GM23338 (cell line): Measurements from ENCODE around the gene ACADVL. TPM values are rescaled to one million over a fixed set of nuclear protein-coding genes. Genes with fewer than 3 reads are reported as not detected.

Source experiments
- ATAC-seq: fragments of 200-7000 bp; cut with Tn5 transposase; 3 replicates; pipeline ENCODE4 v1.9.1; 2020
- DNase-seq: peaks from one replicate; pipeline ENCODE4 v3.0.0-alpha.2; 2015; ENCODE audit warnings: low spot score
- H2AFZ ChIP-seq: fragments of 200-600 bp; sonication (generic); 2 replicates; pipeline ENCODE4 v1.8.0; 2016; ENCODE audit warnings: antibody characterized with exemption, mild to moderate bottlenecking, moderate library complexity
- H3F3A ChIP-seq: fragments of 200-600 bp; sonication (generic); replicated peaks from 2 replicates; pipeline ENCODE4 v1.8.0; 2017; ENCODE audit warnings: antibody characterized with exemption, mixed run types, low read depth
- H3K27ac ChIP-seq: fragments of 200-600 bp; sonication (generic); 2 replicates; pipeline ENCODE4 v1.6.1; 2016; ENCODE audit warnings: low read depth
- H3K27me3 ChIP-seq: fragments of 200-600 bp; sonication (generic); 2 replicates; pipeline ENCODE4 v1.8.0; 2016; ENCODE audit warnings: mild to moderate bottlenecking, mixed run types, moderate library complexity; ENCODE audit not compliant: insufficient read depth
- H3K36me3 ChIP-seq: fragments of 200-600 bp; sonication (generic); 2 replicates; pipeline ENCODE4 v1.8.0; 2016; ENCODE audit warnings: mild to moderate bottlenecking; ENCODE audit not compliant: insufficient read depth
- H3K4me1 ChIP-seq: fragments of 200-600 bp; sonication (generic); 2 replicates; pipeline ENCODE4 v1.8.0; 2016; ENCODE audit warnings: mild to moderate bottlenecking, moderate library complexity; ENCODE audit not compliant: insufficient read depth
- H3K4me2 ChIP-seq: fragments of 200-600 bp; sonication (generic); 2 replicates; pipeline ENCODE4 v1.7.1; 2017; ENCODE audit warnings: mixed run types
- H3K4me3 ChIP-seq: fragments of 200-600 bp; sonication (generic); 2 replicates; pipeline ENCODE4 v1.6.1; 2016; ENCODE audit warnings: mixed run types
- H3K79me2 ChIP-seq: fragments of 200-600 bp; sonication (generic); replicated peaks from 2 replicates; pipeline ENCODE4 v1.8.0; 2017; ENCODE audit warnings: mild to moderate bottlenecking; ENCODE audit not compliant: insufficient read depth
- H3K9me2 ChIP-seq: fragments of 200-600 bp; sonication (generic); 2 replicates; pipeline ENCODE4 v1.8.0; 2017; ENCODE audit not compliant: insufficient read depth
- H4K20me1 ChIP-seq: fragments of 200-600 bp; sonication (generic); replicated peaks from 2 replicates; pipeline ENCODE4 v1.8.0; 2017; ENCODE audit warnings: mild to moderate bottlenecking; ENCODE audit not compliant: insufficient read depth
- H3K27ac Mint-ChIP-seq: 2 replicates; pipeline ENCODE4 v1.8.0; 2020; ENCODE audit warnings: inconsistent platforms, mild to moderate bottlenecking, moderate library complexity, mixed read lengths
- H3K27me3 Mint-ChIP-seq: 3 replicates; pipeline ENCODE4 v1.8.0; 2022; ENCODE audit warnings: low read depth, mild to moderate bottlenecking, moderate library complexity, mixed read lengths, inconsistent platforms; ENCODE audit not compliant: insufficient read depth, poor library complexity
- H3K36me3 Mint-ChIP-seq: 3 replicates; pipeline ENCODE4 v1.8.0; 2021; ENCODE audit warnings: low read depth, mild to moderate bottlenecking, inconsistent platforms, moderate library complexity, mixed read lengths
- H3K4me1 Mint-ChIP-seq: 3 replicates; pipeline ENCODE4 v1.8.0; 2020; ENCODE audit warnings: mild to moderate bottlenecking, inconsistent platforms, mixed read lengths
- H3K4me3 Mint-ChIP-seq: 3 replicates; pipeline ENCODE4 v1.8.0; 2021; ENCODE audit warnings: moderate library complexity, mild to moderate bottlenecking, inconsistent platforms, mixed read lengths
- H3K9me3 Mint-ChIP-seq: 3 replicates; pipeline ENCODE4 v1.8.0; 2020; ENCODE audit warnings: moderate library complexity, mild to moderate bottlenecking, inconsistent platforms, mixed read lengths
- EZH2 ChIP-seq: fragments of 200-600 bp; sonication (generic); IDR thresholded peaks from one replicate; pipeline ENCODE4 v1.8.0; 2017; ENCODE audit warnings: antibody characterized with exemption, mild to moderate bottlenecking, low read depth; ENCODE audit not compliant: unreplicated experiment
- EZH2phosphoT487 ChIP-seq: fragments of 200-600 bp; sonication (generic); IDR thresholded peaks from one replicate; pipeline ENCODE4 v1.8.1; 2018; ENCODE audit warnings: antibody characterized with exemption; ENCODE audit not compliant: unreplicated experiment
- ZNF114 ChIP-seq: fragments of 250-450 bp; sonication (Bioruptor Pico); IDR thresholded peaks from 2 replicates; pipeline ENCODE4 v1.5.0; 2020; ENCODE audit warnings: mild to moderate bottlenecking, moderate library complexity
- ZNF331 ChIP-seq: fragments of 250-450 bp; sonication (Bioruptor Pico); IDR thresholded peaks from 2 replicates; pipeline ENCODE4 v1.5.0; 2020; ENCODE audit warnings: low read depth, mild to moderate bottlenecking, moderate library complexity
- polyA plus RNA-seq: library from polyadenylated mRNA; unstranded; fragments of >200 nt; fragmentation: Nextera tagmentation; extraction: Ambion mirVana; gene quantifications from 2 replicates; pipeline ENCODE4 v1.2.1, GENCODE V29; 2016
- total RNA-seq: library from RNA; depleted of rRNA; stranded (reverse); fragments of >200 nt; shearing (Covaris generic); gene quantifications from 2 replicates; pipeline ENCODE4 v1.2.3, GENCODE V29; 2014
- TF ChIP-seq, protein P1 (sequence below), 2 experiments: fragments of 200-600 bp in 1 of 2; sonication (generic) in 1 of 2; conservative IDR thresholded peaks; 2 replicates each; pipeline versions ENCODE4 v1.5.1 to v1.6.1; 2016 to 2017; ENCODE audit warnings: antibody characterized with exemption in 2 of 2, low read depth in 2 of 2, mild to moderate bottlenecking in 2 of 2, moderate library complexity in 1 of 2
- TF ChIP-seq, protein P2 (sequence below): IDR thresholded peaks from one replicate; pipeline ENCODE4 v1.6.1; 2018; ENCODE audit warnings: antibody characterized with exemption; ENCODE audit not compliant: unreplicated experiment
- TF ChIP-seq, protein P3 (sequence below): fragments of 250-450 bp; sonication (Bioruptor Pico); IDR thresholded peaks from 2 replicates; pipeline ENCODE4 v1.5.0; 2020; ENCODE audit warnings: mild to moderate bottlenecking, moderate library complexity

The ACADVL gene
- total and polyA plus RNA-seq, 2 experiments from 2014 or later: 152 to 156 TPM

DNA sequence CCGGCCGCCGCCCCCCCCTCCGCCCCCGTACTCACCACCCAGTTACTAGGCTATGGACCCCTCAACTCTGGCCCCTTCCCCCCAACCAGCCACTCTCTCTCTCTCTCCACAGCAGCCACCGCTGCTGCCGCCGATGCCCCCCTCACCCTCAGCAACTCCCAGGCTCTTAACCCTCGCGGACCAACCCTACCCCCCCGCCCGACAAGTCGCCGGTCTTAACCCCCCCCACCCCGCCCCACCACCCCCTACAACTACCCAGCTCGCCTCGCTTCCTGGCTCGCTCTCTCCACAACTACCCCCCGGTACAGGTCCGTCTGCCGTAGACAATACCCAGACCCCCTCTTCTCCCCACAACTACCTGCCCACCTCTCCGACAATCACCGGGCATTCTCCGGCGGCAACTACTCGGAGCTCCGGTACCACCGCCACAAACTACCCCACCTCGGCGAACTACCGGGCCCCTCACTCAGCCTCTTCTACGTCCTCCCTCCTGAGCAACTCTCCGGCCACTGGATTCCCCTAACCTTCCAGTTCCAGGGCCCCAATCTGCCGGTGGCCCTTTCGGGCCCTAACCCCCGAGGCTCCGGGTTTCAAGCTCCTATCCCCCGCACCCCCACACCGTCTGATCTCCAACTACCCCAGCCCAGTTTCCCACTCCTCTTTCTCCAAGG, 18.8 kb downstream of the ACADVL start:
- H3K27me3 Mint-ChIP-seq: peaks cover 35% of the 10 kb centered on the region
- ATAC-seq (no peak), DNase-seq (no peak)
- H3K4me2 ChIP-seq: peak overlapping the region; percentile 92
- peak overlapping the region; percentile 98 for H3K27ac Mint-ChIP-seq
- no peaks in the 10 kb centered on the region for H3K9me2 ChIP-seq
- peak overlapping the region; percentile 87 for H3K4me3 Mint-ChIP-seq
- peaks cover 3% of the 10 kb centered on the region for H3K9me3 Mint-ChIP-seq
- H3K4me1 ChIP-seq: peaks cover 18% of the 10 kb centered on the region
- H3K36me3 Mint-ChIP-seq: peaks cover 54% of the 10 kb centered on the region
- H3K27me3 ChIP-seq: no peaks in the 10 kb centered on the region
- peak overlapping the region; percentile 88; the same call in 1 of the 2 replicates for H3K27ac ChIP-seq
- H2AFZ ChIP-seq: no peak overlapping the region
- TF ChIP-seq, protein P1, sequence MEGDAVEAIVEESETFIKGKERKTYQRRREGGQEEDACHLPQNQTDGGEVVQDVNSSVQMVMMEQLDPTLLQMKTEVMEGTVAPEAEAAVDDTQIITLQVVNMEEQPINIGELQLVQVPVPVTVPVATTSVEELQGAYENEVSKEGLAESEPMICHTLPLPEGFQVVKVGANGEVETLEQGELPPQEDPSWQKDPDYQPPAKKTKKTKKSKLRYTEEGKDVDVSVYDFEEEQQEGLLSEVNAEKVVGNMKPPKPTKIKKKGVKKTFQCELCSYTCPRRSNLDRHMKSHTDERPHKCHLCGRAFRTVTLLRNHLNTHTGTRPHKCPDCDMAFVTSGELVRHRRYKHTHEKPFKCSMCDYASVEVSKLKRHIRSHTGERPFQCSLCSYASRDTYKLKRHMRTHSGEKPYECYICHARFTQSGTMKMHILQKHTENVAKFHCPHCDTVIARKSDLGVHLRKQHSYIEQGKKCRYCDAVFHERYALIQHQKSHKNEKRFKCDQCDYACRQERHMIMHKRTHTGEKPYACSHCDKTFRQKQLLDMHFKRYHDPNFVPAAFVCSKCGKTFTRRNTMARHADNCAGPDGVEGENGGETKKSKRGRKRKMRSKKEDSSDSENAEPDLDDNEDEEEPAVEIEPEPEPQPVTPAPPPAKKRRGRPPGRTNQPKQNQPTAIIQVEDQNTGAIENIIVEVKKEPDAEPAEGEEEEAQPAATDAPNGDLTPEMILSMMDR (conservative IDR thresholded peaks at IDR 0.05; ENCODE audit: low read depth in 2 of 2): no peak
- TF ChIP-seq, protein P2, sequence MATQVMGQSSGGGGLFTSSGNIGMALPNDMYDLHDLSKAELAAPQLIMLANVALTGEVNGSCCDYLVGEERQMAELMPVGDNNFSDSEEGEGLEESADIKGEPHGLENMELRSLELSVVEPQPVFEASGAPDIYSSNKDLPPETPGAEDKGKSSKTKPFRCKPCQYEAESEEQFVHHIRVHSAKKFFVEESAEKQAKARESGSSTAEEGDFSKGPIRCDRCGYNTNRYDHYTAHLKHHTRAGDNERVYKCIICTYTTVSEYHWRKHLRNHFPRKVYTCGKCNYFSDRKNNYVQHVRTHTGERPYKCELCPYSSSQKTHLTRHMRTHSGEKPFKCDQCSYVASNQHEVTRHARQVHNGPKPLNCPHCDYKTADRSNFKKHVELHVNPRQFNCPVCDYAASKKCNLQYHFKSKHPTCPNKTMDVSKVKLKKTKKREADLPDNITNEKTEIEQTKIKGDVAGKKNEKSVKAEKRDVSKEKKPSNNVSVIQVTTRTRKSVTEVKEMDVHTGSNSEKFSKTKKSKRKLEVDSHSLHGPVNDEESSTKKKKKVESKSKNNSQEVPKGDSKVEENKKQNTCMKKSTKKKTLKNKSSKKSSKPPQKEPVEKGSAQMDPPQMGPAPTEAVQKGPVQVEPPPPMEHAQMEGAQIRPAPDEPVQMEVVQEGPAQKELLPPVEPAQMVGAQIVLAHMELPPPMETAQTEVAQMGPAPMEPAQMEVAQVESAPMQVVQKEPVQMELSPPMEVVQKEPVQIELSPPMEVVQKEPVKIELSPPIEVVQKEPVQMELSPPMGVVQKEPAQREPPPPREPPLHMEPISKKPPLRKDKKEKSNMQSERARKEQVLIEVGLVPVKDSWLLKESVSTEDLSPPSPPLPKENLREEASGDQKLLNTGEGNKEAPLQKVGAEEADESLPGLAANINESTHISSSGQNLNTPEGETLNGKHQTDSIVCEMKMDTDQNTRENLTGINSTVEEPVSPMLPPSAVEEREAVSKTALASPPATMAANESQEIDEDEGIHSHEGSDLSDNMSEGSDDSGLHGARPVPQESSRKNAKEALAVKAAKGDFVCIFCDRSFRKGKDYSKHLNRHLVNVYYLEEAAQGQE: no peak
- TF ChIP-seq EZH2phosphoT487 (no peak), EZH2 (no peak), ZNF114 (no peak), ZNF331 (CRISPR knock-in tag) (no peak)
- TF ChIP-seq, protein P3, sequence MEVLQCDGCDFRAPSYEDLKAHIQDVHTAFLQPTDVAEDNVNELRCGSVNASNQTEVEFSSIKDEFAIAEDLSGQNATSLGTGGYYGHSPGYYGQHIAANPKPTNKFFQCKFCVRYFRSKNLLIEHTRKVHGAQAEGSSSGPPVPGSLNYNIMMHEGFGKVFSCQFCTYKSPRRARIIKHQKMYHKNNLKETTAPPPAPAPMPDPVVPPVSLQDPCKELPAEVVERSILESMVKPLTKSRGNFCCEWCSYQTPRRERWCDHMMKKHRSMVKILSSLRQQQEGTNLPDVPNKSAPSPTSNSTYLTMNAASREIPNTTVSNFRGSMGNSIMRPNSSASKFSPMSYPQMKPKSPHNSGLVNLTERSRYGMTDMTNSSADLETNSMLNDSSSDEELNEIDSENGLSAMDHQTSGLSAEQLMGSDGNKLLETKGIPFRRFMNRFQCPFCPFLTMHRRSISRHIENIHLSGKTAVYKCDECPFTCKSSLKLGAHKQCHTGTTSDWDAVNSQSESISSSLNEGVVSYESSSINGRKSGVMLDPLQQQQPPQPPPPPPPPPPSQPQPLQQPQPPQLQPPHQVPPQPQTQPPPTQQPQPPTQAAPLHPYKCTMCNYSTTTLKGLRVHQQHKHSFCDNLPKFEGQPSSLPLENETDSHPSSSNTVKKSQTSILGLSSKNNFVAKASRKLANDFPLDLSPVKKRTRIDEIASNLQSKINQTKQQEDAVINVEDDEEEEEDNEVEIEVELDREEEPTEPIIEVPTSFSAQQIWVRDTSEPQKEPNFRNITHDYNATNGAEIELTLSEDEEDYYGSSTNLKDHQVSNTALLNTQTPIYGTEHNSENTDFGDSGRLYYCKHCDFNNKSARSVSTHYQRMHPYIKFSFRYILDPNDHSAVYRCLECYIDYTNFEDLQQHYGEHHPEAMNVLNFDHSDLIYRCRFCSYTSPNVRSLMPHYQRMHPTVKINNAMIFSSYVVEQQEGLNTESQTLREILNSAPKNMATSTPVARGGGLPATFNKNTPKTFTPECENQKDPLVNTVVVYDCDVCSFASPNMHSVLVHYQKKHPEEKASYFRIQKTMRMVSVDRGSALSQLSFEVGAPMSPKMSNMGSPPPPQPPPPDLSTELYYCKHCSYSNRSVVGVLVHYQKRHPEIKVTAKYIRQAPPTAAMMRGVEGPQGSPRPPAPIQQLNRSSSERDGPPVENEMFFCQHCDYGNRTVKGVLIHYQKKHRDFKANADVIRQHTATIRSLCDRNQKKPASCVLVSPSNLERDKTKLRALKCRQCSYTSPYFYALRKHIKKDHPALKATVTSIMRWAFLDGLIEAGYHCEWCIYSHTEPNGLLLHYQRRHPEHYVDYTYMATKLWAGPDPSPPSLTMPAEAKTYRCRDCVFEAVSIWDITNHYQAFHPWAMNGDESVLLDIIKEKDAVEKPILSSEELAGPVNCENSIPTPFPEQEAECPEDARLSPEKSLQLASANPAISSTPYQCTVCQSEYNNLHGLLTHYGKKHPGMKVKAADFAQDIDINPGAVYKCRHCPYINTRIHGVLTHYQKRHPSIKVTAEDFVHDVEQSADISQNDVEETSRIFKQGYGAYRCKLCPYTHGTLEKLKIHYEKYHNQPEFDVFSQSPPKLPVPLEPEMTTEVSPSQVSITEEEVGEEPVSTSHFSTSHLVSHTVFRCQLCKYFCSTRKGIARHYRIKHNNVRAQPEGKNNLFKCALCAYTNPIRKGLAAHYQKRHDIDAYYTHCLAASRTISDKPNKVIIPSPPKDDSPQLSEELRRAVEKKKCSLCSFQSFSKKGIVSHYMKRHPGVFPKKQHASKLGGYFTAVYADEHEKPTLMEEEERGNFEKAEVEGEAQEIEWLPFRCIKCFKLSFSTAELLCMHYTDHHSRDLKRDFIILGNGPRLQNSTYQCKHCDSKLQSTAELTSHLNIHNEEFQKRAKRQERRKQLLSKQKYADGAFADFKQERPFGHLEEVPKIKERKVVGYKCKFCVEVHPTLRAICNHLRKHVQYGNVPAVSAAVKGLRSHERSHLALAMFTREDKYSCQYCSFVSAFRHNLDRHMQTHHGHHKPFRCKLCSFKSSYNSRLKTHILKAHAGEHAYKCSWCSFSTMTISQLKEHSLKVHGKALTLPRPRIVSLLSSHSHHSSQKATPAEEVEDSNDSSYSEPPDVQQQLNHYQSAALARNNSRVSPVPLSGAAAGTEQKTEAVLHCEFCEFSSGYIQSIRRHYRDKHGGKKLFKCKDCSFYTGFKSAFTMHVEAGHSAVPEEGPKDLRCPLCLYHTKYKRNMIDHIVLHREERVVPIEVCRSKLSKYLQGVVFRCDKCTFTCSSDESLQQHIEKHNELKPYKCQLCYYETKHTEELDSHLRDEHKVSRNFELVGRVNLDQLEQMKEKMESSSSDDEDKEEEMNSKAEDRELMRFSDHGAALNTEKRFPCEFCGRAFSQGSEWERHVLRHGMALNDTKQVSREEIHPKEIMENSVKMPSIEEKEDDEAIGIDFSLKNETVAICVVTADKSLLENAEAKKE (CRISPR knock-in tag): no peak
- peaks cover 42% of the 10 kb centered on the region for H3F3A ChIP-seq
- H3K79me2 ChIP-seq: peaks cover 49% of the 10 kb centered on the region
- H3K36me3 ChIP-seq: peaks cover 17% of the 10 kb centered on the region
- peak overlapping the region; percentile 99 for H3K4me3 ChIP-seq
- peaks cover 17% of the 10 kb centered on the region for H4K20me1 ChIP-seq
- peaks cover 38% of the 10 kb centered on the region for H3K4me1 Mint-ChIP-seq
